Spinal cord (tissue), 10 donors: Measurements from ENCODE around the gene HOXD4. TPM values are rescaled to one million over a fixed set of nuclear protein-coding genes. Genes with fewer than 3 reads are reported as not detected.
A peak's percentile ranks its signal among the peaks of the same experiment; 100 is the strongest.

ENCODE experiments used
- DNase-seq, 6 donors: peaks; one replicate each; pipeline versions ENCODE4 v3.0.0 to v3.0.0-alpha.2; 2013 to 2015; ENCODE audit warnings: low spot score in 6 of 6, low read depth in 4 of 6
- H3K27ac ChIP-seq: one replicate; pipeline ENCODE4 v1.5.1; 2013; ENCODE audit warnings: low read depth, low read length, control low read depth
- H3K27me3 ChIP-seq: one replicate; pipeline ENCODE4 v1.6.1; 2013; ENCODE audit warnings: low read length; ENCODE audit not compliant: control insufficient read depth, insufficient read depth
- H3K36me3 ChIP-seq: one replicate; pipeline ENCODE4 v1.6.1; 2013; ENCODE audit warnings: low read length; ENCODE audit not compliant: control insufficient read depth, insufficient read depth
- H3K4me1 ChIP-seq: one replicate; pipeline ENCODE4 v1.6.1; 2013; ENCODE audit warnings: low read length; ENCODE audit not compliant: control insufficient read depth, insufficient read depth
- H3K4me3 ChIP-seq: one replicate; pipeline ENCODE4 v1.5.1; 2013; ENCODE audit warnings: low read depth, low read length, control low read depth
- H3K9me3 ChIP-seq: one replicate; pipeline ENCODE4 v1.6.1; 2013; ENCODE audit warnings: low read length; ENCODE audit not compliant: control insufficient read depth, insufficient read depth
- WGBS: methylation state at CpG from one replicate; pipeline ENCODE4 v1.1.5; 2013; ENCODE audit warnings: missing lambda C conversion rate; ENCODE audit not compliant: insufficient coverage; 5-methylcytosine and 5-hydroxymethylcytosine counted together
- polyA plus RNA-seq, 2 donors: library from polyadenylated mRNA; unstranded; fragments of 120-200 nt; gene quantifications; one replicate each; pipeline ENCODE4 v1.2.1, GENCODE V29; 2013; ENCODE audit not compliant: insufficient read length in 2 of 2
- total RNA-seq, 2 donors: library from RNA; depleted of rRNA in 1 of 2; stranded (reverse); fragments of 120-200 nt in 1 of 2; fragments of >200 nt in 1 of 2; gene quantifications; one replicate each; pipeline versions ENCODE4 v1.2.3 to v1.2.4, GENCODE V29; 2013 to 2014
- donor health status: healthy.

Gene HOXD4
- total and polyA plus RNA-seq, 4 donors: 3.9 to 19.8 (median 12.4) TPM

GRCh38 chr2:176148751-176149421 is 2.5 kb upstream of the HOXD4 start:
- Histone ChIP-seq H3K36me3 (peaks cover 48% of the 10 kb centered on the region), H3K27me3 (peaks cover 2% of the 10 kb centered on the region), H3K4me1 (peaks cover 61% of the 10 kb centered on the region), H3K27ac (peak overlapping the region; percentile 50), H3K4me3 (peak overlapping the region; percentile 22), H3K9me3 (no peaks in the 10 kb centered on the region)
- peak in 1 of 6 donors; percentile 73 for DNase-seq
- WGBS: 63% methylated on average over 10 of the region's 11 CpGs

- DNase-seq: no peak
- Histone ChIP-seq H3K27me3 (peaks cover 2% of the 10 kb centered on the region), H3K36me3 (peaks cover 48% of the 10 kb centered on the region), H3K4me3 (peak overlapping the region; percentile 4), H3K4me1 (peaks cover 61% of the 10 kb centered on the region), H3K27ac (peak overlapping the region; percentile 9), H3K9me3 (no peaks in the 10 kb centered on the region)
- WGBS: 40% methylated on average over 18 of the region's 22 CpGs
Observed at GRCh38 chr2:176149481-176149938, 1.8 kb upstream of the HOXD4 start.

GRCh38 chr2:176149939-176150583 is 1.3 kb upstream of the HOXD4 start:
- Histone ChIP-seq H3K36me3 (peaks cover 48% of the 10 kb centered on the region), H3K9me3 (no peaks in the 10 kb centered on the region), H3K4me1 (peaks cover 59% of the 10 kb centered on the region), H3K4me3 (no peak overlapping the region), H3K27me3 (peaks cover 2% of the 10 kb centered on the region), H3K27ac (peak overlapping the region; percentile 9)
- peak in 1 of 6 donors; percentile 61 for DNase-seq
- 42% methylated on average over 18 of the region's 24 CpGs for WGBS

- WGBS: 15% methylated on average over 11 of the region's 14 CpGs
- H3K27ac ChIP-seq: peak overlapping the region; percentile 9
Observed at GRCh38 chr2:176150584-176151441, 537 bp upstream of the HOXD4 start.

GRCh38 chr2:176152350-176153181 is 1.2 kb downstream of the HOXD4 start:
- H3K27ac ChIP-seq: peak overlapping the region; percentile 22
- 34% methylated on average over 38 of the region's 48 CpGs for WGBS
- H3K9me3 ChIP-seq: no peaks in the 10 kb centered on the region
- H3K36me3 ChIP-seq: peaks cover 56% of the 10 kb centered on the region
- H3K27me3 ChIP-seq: peaks cover 9% of the 10 kb centered on the region
- peak overlapping the region; percentile 16 for H3K4me3 ChIP-seq
- H3K4me1 ChIP-seq: peaks cover 62% of the 10 kb centered on the region
- DNase-seq: peak in 1 of 6 donors; percentile 53

More at GRCh38 chr2:176150584-176151441, 537 bp upstream of the HOXD4 start:
- Histone ChIP-seq H3K27me3 (peaks cover 2% of the 10 kb centered on the region), H3K4me3 (no peak overlapping the region), H3K9me3 (no peaks in the 10 kb centered on the region), H3K4me1 (peaks cover 59% of the 10 kb centered on the region), H3K36me3 (peaks cover 53% of the 10 kb centered on the region)
- DNase-seq: peak in 1 of 6 donors; percentile 68

GRCh38 chr2:176154576-176155252 is 3.4 kb downstream of the HOXD4 start:
- Histone ChIP-seq H3K27ac (peak overlapping the region; percentile 6), H3K9me3 (no peaks in the 10 kb centered on the region), H3K27me3 (peaks cover 19% of the 10 kb centered on the region), H3K4me1 (peaks cover 61% of the 10 kb centered on the region), H3K36me3 (peaks cover 55% of the 10 kb centered on the region), H3K4me3 (no peak overlapping the region)
- peak in 1 of 6 donors; percentile 58 for DNase-seq
- 35% methylated on average over 4 of the region's 11 CpGs for WGBS

- WGBS: 8% methylated on average over 2 of the region's 6 CpGs
- peaks cover 63% of the 10 kb centered on the region for H3K4me1 ChIP-seq
- H3K4me3 ChIP-seq: no peak overlapping the region
- H3K27me3 ChIP-seq: peaks cover 27% of the 10 kb centered on the region
- peak in 1 of 6 donors; percentile 36 for DNase-seq
- H3K9me3 ChIP-seq: no peaks in the 10 kb centered on the region
- H3K36me3 ChIP-seq: peaks cover 57% of the 10 kb centered on the region
- no peak overlapping the region for H3K27ac ChIP-seq
Observed at GRCh38 chr2:176155356-176156044, 4.2 kb downstream of the HOXD4 start.

- Histone ChIP-seq H3K9me3 (no peaks in the 10 kb centered on the region), H3K27ac (peak overlapping the region; percentile 64), H3K27me3 (peaks cover 29% of the 10 kb centered on the region), H3K36me3 (peaks cover 53% of the 10 kb centered on the region), H3K4me1 (peaks cover 61% of the 10 kb centered on the region), H3K4me3 (no peak overlapping the region)
- WGBS: 54% methylated on average over 2 of the region's 8 CpGs
- no peak for DNase-seq
Observed at GRCh38 chr2:176156301-176156806, 5.0 kb downstream of the HOXD4 start.
